Measurements from ENCODE around the gene TMED10.
A peak's percentile ranks its signal among the peaks of the same experiment; 100 is the strongest.

Gene TMED10

DNA sequence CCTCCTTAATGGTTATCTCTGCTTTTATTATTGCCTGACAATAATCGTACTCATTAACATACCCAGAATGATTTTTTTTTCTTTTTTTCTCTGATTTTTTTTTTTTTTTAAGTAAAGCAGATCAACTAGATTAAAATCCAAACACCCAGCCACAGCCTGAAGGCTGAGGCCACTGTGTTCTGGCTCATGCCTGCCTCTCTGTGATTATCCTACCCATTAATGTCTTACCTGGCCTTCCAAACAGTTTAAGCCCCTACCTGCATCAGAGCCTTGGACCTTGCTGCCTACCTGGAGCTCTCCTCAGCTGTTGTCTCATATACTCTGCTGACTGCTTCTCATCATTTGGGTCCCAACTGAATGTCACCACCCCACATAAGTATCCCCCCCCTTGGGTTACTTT lies 6.8 kb upstream of the TMED10 start:
- TF ChIP-seq YY1 (IDR thresholded peaks at IDR 0.05; ENCODE audit: low read depth) (no peak), ZBTB7A (IDR thresholded peaks at IDR 0.05; ENCODE audit: low read depth) (no peak), NFIC (IDR thresholded peaks at IDR 0.05) (no peak), TAF1 (IDR thresholded peaks at IDR 0.05; ENCODE audit: low read depth) (no peak), EGR1 (IDR thresholded peaks at IDR 0.05) (no peak), FOXM1 (IDR thresholded peaks at IDR 0.05; ENCODE audit: borderline replicate concordance, low read depth) (no peak; the same call in 1 of the 2 replicates), EP300 (IDR thresholded peaks at IDR 0.05; ENCODE audit: borderline replicate concordance) (no peak), TEAD4 (IDR thresholded peaks at IDR 0.05) (no peak), TCF12 (IDR thresholded peaks at IDR 0.05; ENCODE audit: low read depth) (no peak), RAD21 (IDR thresholded peaks at IDR 0.05; ENCODE audit: low read depth) (no peak), CREB1 (IDR thresholded peaks at IDR 0.05; ENCODE audit: low read depth) (no peak), CEBPB (IDR thresholded peaks at IDR 0.05) (no peak)
- TF ChIP-seq, protein P1, sequence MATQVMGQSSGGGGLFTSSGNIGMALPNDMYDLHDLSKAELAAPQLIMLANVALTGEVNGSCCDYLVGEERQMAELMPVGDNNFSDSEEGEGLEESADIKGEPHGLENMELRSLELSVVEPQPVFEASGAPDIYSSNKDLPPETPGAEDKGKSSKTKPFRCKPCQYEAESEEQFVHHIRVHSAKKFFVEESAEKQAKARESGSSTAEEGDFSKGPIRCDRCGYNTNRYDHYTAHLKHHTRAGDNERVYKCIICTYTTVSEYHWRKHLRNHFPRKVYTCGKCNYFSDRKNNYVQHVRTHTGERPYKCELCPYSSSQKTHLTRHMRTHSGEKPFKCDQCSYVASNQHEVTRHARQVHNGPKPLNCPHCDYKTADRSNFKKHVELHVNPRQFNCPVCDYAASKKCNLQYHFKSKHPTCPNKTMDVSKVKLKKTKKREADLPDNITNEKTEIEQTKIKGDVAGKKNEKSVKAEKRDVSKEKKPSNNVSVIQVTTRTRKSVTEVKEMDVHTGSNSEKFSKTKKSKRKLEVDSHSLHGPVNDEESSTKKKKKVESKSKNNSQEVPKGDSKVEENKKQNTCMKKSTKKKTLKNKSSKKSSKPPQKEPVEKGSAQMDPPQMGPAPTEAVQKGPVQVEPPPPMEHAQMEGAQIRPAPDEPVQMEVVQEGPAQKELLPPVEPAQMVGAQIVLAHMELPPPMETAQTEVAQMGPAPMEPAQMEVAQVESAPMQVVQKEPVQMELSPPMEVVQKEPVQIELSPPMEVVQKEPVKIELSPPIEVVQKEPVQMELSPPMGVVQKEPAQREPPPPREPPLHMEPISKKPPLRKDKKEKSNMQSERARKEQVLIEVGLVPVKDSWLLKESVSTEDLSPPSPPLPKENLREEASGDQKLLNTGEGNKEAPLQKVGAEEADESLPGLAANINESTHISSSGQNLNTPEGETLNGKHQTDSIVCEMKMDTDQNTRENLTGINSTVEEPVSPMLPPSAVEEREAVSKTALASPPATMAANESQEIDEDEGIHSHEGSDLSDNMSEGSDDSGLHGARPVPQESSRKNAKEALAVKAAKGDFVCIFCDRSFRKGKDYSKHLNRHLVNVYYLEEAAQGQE (IDR thresholded peaks at IDR 0.05; ENCODE audit: low read depth): no peak
- TF ChIP-seq, protein P2, sequence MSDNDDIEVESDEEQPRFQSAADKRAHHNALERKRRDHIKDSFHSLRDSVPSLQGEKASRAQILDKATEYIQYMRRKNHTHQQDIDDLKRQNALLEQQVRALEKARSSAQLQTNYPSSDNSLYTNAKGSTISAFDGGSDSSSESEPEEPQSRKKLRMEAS (IDR thresholded peaks at IDR 0.05): no peak
- TF ChIP-seq, protein P3, sequence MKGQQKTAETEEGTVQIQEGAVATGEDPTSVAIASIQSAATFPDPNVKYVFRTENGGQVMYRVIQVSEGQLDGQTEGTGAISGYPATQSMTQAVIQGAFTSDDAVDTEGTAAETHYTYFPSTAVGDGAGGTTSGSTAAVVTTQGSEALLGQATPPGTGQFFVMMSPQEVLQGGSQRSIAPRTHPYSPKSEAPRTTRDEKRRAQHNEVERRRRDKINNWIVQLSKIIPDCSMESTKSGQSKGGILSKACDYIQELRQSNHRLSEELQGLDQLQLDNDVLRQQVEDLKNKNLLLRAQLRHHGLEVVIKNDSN (IDR thresholded peaks at IDR 0.05): no peak

DNA sequence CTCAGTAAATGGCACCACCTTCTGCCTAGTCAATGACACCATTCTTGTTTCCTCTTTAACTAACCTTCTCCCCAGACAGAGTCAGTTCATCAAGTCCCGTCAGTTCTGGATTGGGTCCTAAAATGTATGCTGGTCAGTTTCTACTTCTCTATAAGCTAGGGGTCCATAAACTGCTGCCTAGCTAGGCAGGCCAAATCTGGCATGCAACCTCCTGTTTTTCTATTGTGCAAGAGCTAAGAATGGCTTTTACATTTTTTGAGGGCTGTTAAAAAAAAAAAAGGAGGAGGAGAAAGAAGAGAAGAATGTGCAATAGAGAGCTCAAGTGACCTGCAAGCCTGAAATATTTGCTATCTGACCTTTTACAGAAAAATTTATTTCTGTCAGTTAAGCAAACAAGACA lies 6.4 kb upstream of the TMED10 start:
- TF ChIP-seq TAF1 (IDR thresholded peaks at IDR 0.05; ENCODE audit: low read depth) (no peak), CREB1 (IDR thresholded peaks at IDR 0.05; ENCODE audit: low read depth) (no peak), CEBPB (IDR thresholded peaks at IDR 0.05) (peak; percentile 98), NFIC (IDR thresholded peaks at IDR 0.05) (0 out of 2 replicates have a peak, but pooled peaks have one; percentile 40), ZBTB7A (IDR thresholded peaks at IDR 0.05; ENCODE audit: low read depth) (no peak), EGR1 (IDR thresholded peaks at IDR 0.05) (no peak), TCF12 (IDR thresholded peaks at IDR 0.05; ENCODE audit: low read depth) (no peak), TEAD4 (IDR thresholded peaks at IDR 0.05) (peak; percentile 58)
- TF ChIP-seq, protein P1 (IDR thresholded peaks at IDR 0.05; ENCODE audit: low read depth): no peak

DNA sequence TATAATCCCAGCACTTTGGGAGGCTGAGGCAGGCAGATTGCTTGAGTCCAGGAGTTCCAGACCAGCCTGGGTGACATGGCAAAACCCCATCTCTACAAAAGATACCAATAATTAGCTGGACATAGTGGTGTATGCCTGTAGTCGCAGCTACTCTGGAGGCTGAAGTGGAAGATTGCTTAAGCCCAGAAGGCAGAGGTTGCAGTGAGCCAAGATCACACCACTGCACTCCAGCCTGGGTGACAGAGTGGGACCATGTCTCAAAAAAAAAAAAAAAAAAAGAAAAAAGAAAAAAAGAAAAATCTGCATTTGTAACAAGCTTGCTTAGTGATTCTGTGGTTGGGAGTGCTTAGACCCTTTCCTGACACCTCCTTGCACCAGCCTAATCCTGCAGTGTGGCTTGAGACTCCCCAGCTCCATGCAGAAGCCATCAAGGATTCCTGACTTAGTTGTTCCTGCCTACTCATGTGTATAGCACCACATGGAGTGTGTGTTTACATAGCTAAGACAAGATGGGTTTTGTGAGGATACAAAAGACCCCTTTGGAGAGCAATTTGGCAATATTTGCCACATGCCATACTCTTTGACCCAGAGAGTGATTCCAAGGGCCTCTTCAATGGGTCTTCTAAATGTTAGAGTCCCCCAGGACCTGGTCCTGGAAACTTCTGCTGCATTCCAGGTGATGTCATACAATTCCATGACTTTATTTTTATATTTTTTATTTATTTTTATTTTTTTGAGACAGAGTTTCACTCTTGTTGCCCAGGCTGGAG lies 5.1 kb upstream of the TMED10 start:
- TF ChIP-seq EP300 (IDR thresholded peaks at IDR 0.05; ENCODE audit: borderline replicate concordance) (no peak), EGR1 (IDR thresholded peaks at IDR 0.05) (no peak), CREB1 (IDR thresholded peaks at IDR 0.05; ENCODE audit: low read depth) (no peak), NFIC (IDR thresholded peaks at IDR 0.05) (0 out of 2 replicates have a peak, but pooled peaks have one; percentile 11), YY1 (IDR thresholded peaks at IDR 0.05; ENCODE audit: low read depth) (no peak)
- TF ChIP-seq, protein P1 (IDR thresholded peaks at IDR 0.05; ENCODE audit: low read depth): no peak

DNA sequence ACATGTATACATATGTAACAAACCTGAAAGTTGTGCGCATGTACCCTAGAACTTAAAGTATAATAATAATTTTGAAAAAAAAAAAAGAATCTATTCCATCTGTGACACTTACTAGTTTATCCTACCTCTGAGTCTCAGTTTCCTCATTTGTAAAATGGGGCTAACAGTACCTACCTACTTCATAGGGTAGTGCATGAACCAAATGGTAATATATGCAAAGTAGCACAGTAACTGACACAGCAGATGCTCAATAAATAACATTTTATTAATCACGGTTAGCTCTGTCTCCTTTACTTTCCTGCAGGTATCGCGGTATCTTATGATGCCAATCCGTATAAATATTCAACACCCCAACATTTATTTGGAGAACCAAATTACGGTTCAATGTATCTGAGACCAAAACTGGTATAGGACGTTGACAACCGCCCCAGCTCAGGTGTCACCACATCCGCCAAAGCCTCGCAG lies 703 bp downstream of the TMED10 start:
- TF ChIP-seq TEAD4 (IDR thresholded peaks at IDR 0.05): no peak
- TF ChIP-seq CREB1 (IDR thresholded peaks at IDR 0.05; ENCODE audit: low read depth): no peak
- TF ChIP-seq EGR1 (IDR thresholded peaks at IDR 0.05): no peak
- no peak for TF ChIP-seq ZBTB7A (IDR thresholded peaks at IDR 0.05; ENCODE audit: low read depth)
- TF ChIP-seq NFIC (IDR thresholded peaks at IDR 0.05): no peak
- no peak for TF ChIP-seq YY1 (IDR thresholded peaks at IDR 0.05; ENCODE audit: low read depth)
- no peak for TF ChIP-seq FOXM1 (IDR thresholded peaks at IDR 0.05; ENCODE audit: borderline replicate concordance, low read depth)
- no peak for TF ChIP-seq RAD21 (IDR thresholded peaks at IDR 0.05; ENCODE audit: low read depth)
- TF ChIP-seq CEBPB (IDR thresholded peaks at IDR 0.05): no peak
- TF ChIP-seq EP300 (IDR thresholded peaks at IDR 0.05; ENCODE audit: borderline replicate concordance): no peak
- TF ChIP-seq, protein P1 (IDR thresholded peaks at IDR 0.05; ENCODE audit: low read depth): no peak
- no peak for TF ChIP-seq TCF12 (IDR thresholded peaks at IDR 0.05; ENCODE audit: low read depth)
- TF ChIP-seq, protein P2 (IDR thresholded peaks at IDR 0.05): no peak
- no peak for TF ChIP-seq TAF1 (IDR thresholded peaks at IDR 0.05; ENCODE audit: low read depth)
